ENCODE data around the gene RASGRP2. TPM values are rescaled to one million over a fixed set of nuclear protein-coding genes. Genes with fewer than 3 reads are reported as not detected.

The RASGRP2 gene
- total and polyA plus RNA-seq, 10 donors = 148 to 283 (median 213) TPM

GRCh38 chr11:64764040-64764611, 20.2 kb upstream of the RASGRP2 start:
- WGBS, 5 donors = 31 to 50% (median 38%) methylated on average over 11 of the region's 11 CpGs
- intact Hi-C loops (cut with DNase I; ENCODE audit: low total_unique reads) = no loop called here

GRCh38 chr11:64763526-64764039, 19.6 kb upstream of the RASGRP2 start:
- intact Hi-C loops (cut with DNase I; ENCODE audit: low total_unique reads) = no loop called here
- H3K4me1 ChIP-seq = peaks cover 73 to 100% (median 96%) of the 10 kb centered on the region in 6 donors

More at GRCh38 chr11:64764040-64764611, 20.2 kb upstream of the RASGRP2 start:
- H3K27me3 ChIP-seq (replicated peaks in 1 of 7) = no peaks in the 10 kb centered on the region
- TF ChIP-seq CTCF (IDR thresholded peaks at IDR 0.05 in 8 of 11, conservative IDR thresholded peaks at IDR 0.05 in 3 of 11) (no peak), POLR2A (IDR thresholded peaks at IDR 0.05) (no peak), POLR2AphosphoS5 (IDR thresholded peaks at IDR 0.05) (peak in 2 of 3 donors; percentile 53 to 70)
- peak overlapping the region in 1 of 8 donors; percentile 28 for H3K4me3 ChIP-seq
- peak overlapping the region; percentile 63 to 91 (median 81) for H3K27ac ChIP-seq
- H3K9me3 ChIP-seq = no peaks in the 10 kb centered on the region
- peaks cover 2 to 93% (median 65%) of the 10 kb centered on the region in 6 donors for H3K36me3 ChIP-seq
- peak; percentile 88 for DNase-seq
- peaks cover 74 to 100% (median 98%) of the 10 kb centered on the region in 6 donors for H3K4me1 ChIP-seq

GRCh38 chr11:64762674-64763525, 19.0 kb upstream of the RASGRP2 start:
- Histone ChIP-seq H3K27me3 (replicated peaks in 1 of 7) (no peaks in the 10 kb centered on the region), H3K27ac (peak overlapping the region; percentile 63 to 91 (median 81)), H3K36me3 (peaks cover 2 to 81% (median 53%) of the 10 kb centered on the region in 6 donors), H3K4me3 (peak overlapping the region in 1 of 8 donors; percentile 28), H3K4me1 (peaks cover 67 to 100% (median 89%) of the 10 kb centered on the region in 6 donors), H3K9me3 (no peaks in the 10 kb centered on the region)
- TF ChIP-seq POLR2AphosphoS5 (IDR thresholded peaks at IDR 0.05) (peak in 2 of 3 donors; percentile 55 to 60), POLR2A (IDR thresholded peaks at IDR 0.05) (no peak)
- WGBS, 5 donors = 35 to 52% (median 45%) methylated on average over 13 of the region's 13 CpGs
- peak; percentile 76 for DNase-seq
- intact Hi-C loops (cut with DNase I; ENCODE audit: low total_unique reads) = no loop called here

More at GRCh38 chr11:64763526-64764039, 19.6 kb upstream of the RASGRP2 start:
- DNase-seq = peak; percentile 75
- Histone ChIP-seq H3K9me3 (no peaks in the 10 kb centered on the region), H3K27ac (peak overlapping the region; percentile 63 to 91 (median 81)), H3K36me3 (peaks cover 2 to 88% (median 60%) of the 10 kb centered on the region in 6 donors), H3K4me3 (peak overlapping the region in 1 of 8 donors; percentile 28), H3K27me3 (replicated peaks in 1 of 7) (no peaks in the 10 kb centered on the region)
- no peak for TF ChIP-seq POLR2A (IDR thresholded peaks at IDR 0.05)
- TF ChIP-seq POLR2AphosphoS5 (IDR thresholded peaks at IDR 0.05) = peak in 2 of 3 donors; percentile 5 to 68
- WGBS, 5 donors = 49 to 83% (median 67%) methylated on average over 5 to 6 of the region's 6 CpGs

- peaks cover 60 to 94% (median 83%) of the 10 kb centered on the region in 6 donors for H3K4me1 ChIP-seq
- H3K4me3 ChIP-seq = peak overlapping the region in 1 of 8 donors; percentile 28
- peak overlapping the region; percentile 49 to 91 (median 81) for H3K27ac ChIP-seq
- DNase-seq = no peak
- 59 to 77% (median 61%) methylated on average over 5 of the region's 5 CpGs for WGBS, 5 donors
- peaks cover under 1 to 75% (median 47%) of the 10 kb centered on the region in 6 donors for H3K36me3 ChIP-seq
- H3K9me3 ChIP-seq = no peaks in the 10 kb centered on the region
- TF ChIP-seq POLR2A (IDR thresholded peaks at IDR 0.05) = no peak
- TF ChIP-seq POLR2AphosphoS5 (IDR thresholded peaks at IDR 0.05) = peak; percentile 60 to 72 (median 68)
- TF ChIP-seq CTCF (IDR thresholded peaks at IDR 0.05 in 8 of 11, conservative IDR thresholded peaks at IDR 0.05 in 3 of 11) = no peak
- intact Hi-C loops (cut with DNase I; ENCODE audit: low total_unique reads) = no loop called here
- H3K27me3 ChIP-seq (replicated peaks in 1 of 7) = no peaks in the 10 kb centered on the region
Measured at GRCh38 chr11:64762277-64762673, 18.3 kb upstream of the RASGRP2 start.

Measured in spleen (tissue), 11 donors.